ENCODE measurements around the gene ARMC5. TPM values are rescaled to one million over a fixed set of nuclear protein-coding genes. Genes with fewer than 3 reads are reported as not detected.
"Not testable (repeated sequence)": the region's sequence is repeated elsewhere in the genome, so short reads cannot be mapped to it uniquely, and the experiment has no call there.

ARMC5 gene
- polyA plus RNA-seq, 1 experiment = 6.4 TPM

DNA sequence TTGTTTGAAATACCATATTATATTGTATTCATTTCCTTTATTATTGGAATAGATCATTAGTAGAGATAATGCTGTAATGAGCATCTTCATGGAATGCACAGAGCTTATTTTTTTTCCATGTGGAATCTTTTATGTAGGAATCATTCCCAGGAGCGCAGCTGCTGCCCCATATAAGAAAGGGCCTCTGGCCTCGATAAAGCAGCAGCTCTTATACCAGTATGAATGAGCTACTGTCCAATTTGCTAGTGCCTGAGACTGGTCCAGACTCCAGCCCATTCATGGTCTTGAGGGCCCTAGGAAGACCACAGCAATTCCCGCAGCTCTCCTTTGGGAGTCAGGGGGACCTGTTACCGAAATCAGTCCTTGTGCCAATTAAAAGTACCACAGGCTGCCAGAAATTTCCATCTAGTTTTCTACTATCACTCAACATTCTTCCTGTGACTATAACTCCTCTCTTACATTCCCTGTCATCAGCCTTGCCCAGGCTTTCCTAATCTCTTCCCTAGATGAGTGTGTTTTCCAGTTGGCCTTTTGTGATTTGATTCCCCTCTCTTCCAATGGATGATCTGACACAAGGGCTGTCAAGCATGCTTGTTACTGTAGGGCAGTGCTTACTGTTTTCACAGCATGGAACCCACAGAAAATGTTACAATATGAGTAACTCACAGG, 18.7 kb upstream of the ARMC5 start:
- POLR2A ChIA-PET = no interaction called here
- CTCF ChIA-PET = interaction anchor here (1.1 to 1.6 kb wide), 3 partner anchors 10 to 298 kb away, joined by 3 to 4 read pairs (median 3); partner anchors contain the start of gene ARMC5
- Histone ChIP-seq H3K36me3 (ENCODE audit: control insufficient read depth, insufficient read depth, low read length) (no peaks in the 10 kb centered on the region), H3K27me3 (ENCODE audit: control insufficient read depth, insufficient read depth, low read length) (no peaks in the 10 kb centered on the region), H3K4me3 (ENCODE audit: low read depth, low read length) (no peak overlapping the region)
- TF ChIP-seq, protein P1, sequence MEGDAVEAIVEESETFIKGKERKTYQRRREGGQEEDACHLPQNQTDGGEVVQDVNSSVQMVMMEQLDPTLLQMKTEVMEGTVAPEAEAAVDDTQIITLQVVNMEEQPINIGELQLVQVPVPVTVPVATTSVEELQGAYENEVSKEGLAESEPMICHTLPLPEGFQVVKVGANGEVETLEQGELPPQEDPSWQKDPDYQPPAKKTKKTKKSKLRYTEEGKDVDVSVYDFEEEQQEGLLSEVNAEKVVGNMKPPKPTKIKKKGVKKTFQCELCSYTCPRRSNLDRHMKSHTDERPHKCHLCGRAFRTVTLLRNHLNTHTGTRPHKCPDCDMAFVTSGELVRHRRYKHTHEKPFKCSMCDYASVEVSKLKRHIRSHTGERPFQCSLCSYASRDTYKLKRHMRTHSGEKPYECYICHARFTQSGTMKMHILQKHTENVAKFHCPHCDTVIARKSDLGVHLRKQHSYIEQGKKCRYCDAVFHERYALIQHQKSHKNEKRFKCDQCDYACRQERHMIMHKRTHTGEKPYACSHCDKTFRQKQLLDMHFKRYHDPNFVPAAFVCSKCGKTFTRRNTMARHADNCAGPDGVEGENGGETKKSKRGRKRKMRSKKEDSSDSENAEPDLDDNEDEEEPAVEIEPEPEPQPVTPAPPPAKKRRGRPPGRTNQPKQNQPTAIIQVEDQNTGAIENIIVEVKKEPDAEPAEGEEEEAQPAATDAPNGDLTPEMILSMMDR (IDR thresholded peaks at IDR 0.05; ENCODE audit: insufficient read depth, low read depth, low read length) = no peak
- DNase-seq (ENCODE audit: low read depth) = no peak

DNA sequence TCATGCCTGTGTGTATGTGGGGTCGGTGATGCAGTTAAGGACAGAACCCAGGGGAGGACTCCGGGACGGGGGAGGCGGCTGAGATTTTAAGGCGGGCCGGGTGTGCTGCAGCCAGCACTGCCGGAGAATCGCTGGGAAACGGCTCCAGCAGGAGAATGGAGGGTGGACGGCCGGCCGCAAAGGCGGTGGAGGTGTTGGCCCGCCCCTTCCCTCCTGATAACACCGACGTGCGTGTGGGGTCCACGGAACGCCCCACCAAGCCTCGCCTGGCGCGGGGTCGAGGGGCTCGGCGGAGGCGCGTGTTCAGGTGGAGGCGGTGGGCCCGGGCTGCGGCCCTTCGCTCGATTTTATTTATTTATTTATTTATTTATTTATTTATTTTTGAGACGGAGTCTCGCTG, 17.3 kb upstream of the ARMC5 start:
- CTCF ChIA-PET = interaction anchor here (0.6 to 3.2 kb wide), 19 partner anchors 10 to 500 kb away, joined by 3 to 37 read pairs (median 4); partner anchors contain the start of genes COX6A2, HSD3B7 and PYCARD
- DNase-seq (ENCODE audit: low read depth) = no peak
- H3K27me3 ChIP-seq (ENCODE audit: control insufficient read depth, insufficient read depth, low read length) = no peaks in the 10 kb centered on the region; the same call in 1 of the 2 replicates
- TF ChIP-seq, protein P1 (IDR thresholded peaks at IDR 0.05; ENCODE audit: insufficient read depth, low read depth, low read length) = no peak
- no peaks in the 10 kb centered on the region for H3K36me3 ChIP-seq (ENCODE audit: control insufficient read depth, insufficient read depth, low read length)
- H3K4me3 ChIP-seq (ENCODE audit: low read depth, low read length) = peak overlapping the region; percentile 53
- POLR2A ChIA-PET = no interaction called here

DNA sequence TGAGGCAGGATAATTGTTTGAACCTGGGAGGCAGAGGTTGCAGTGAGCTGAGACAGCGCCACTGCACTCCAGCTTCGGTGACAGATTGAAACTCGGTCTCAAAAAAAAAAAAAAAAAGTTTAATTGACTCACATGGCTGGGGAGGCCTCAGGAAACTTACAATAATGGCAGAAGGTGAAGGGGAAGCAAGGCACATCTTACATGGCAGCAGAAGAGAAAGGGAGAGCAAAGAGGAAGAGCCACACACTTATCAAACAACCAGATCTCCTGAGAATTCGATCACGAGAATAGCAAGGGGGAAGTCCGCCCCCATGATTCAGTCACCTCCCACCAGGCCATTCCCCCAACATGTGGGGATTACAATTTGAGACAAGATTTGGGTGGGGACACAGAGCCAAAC, 13.4 kb upstream of the ARMC5 start:
- POLR2A ChIA-PET; CTCF ChIA-PET; H3K4me3 ChIP-seq (ENCODE audit: low read depth, low read length); DNase-seq (ENCODE audit: low read depth); H3K27me3 ChIP-seq (ENCODE audit: control insufficient read depth, insufficient read depth, low read length); H3K36me3 ChIP-seq (ENCODE audit: control insufficient read depth, insufficient read depth, low read length): not testable (repeated sequence)

DNA sequence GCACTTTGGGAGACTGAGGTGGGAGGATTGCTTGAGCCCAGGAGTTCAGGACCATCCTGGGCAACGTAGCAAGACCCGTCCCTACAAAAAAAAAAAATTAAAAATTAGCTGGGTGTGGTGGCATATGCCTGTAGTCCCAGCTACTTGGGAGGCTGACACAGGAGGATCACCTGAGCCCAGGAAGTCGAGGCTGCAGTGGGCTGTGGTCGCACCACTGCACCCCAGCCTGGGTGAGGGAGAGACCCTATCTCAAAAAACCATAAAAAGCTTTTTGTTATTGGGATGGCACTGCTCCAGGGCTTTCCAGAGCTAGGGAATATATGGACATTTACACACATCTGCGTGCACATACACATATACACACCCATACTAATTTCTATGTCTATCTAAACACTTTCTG, 8.1 kb upstream of the ARMC5 start:
- no peaks in the 10 kb centered on the region; the same call in 1 of the 2 replicates for H3K36me3 ChIP-seq (ENCODE audit: control insufficient read depth, insufficient read depth, low read length)
- ChIA-PET CTCF (interaction anchor here (0.6 to 3.1 kb wide), 10 partner anchors 8 to 468 kb away, joined by 3 to 37 read pairs (median 4); partner anchors contain the start of genes FUS, ZNF267 and ZNF843), POLR2A (interaction anchor here (0.9 to 1.0 kb wide), 2 partner anchors 9 to 271 kb away, joined by 3 read pairs; partner anchors contain the start of gene FUS)
- H3K4me3 ChIP-seq (ENCODE audit: low read depth, low read length) = no peak overlapping the region
- DNase-seq (ENCODE audit: low read depth) = no peak
- TF ChIP-seq, protein P1 (IDR thresholded peaks at IDR 0.05; ENCODE audit: insufficient read depth, low read depth, low read length) = no peak
- H3K27me3 ChIP-seq (ENCODE audit: control insufficient read depth, insufficient read depth, low read length) = no peaks in the 10 kb centered on the region

DNA sequence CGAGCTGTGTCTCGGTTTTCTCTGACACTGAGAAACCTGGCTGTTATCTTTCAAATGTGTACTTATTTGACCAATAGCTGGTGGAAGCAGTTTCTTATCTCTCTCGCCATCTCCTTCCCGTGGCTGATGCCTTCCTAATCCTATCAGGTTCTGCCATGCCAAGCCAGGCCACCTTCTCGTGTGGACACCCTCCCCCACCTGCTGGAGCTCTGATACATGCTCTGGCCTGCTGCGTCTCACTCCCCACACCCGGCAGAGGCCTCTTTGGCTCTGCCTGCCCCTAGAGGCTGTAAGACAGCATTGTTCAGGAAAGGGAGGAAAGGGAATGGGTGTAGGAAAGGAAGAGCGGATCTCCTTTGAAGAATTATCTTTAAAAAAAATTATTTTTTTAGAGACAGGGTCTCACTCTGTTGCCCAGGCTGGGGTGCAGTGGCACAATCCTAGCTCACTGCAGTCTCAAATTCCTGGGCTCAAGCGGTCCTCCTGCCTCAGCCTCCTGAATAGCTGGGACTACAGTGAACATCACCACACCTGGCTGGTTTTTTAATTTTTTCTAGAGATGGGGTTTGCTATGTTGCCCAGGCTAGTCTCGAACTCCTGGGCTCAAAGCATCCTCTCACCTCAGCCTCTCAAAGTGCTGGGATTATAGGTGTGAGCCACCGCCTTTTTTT, 7.5 kb upstream of the ARMC5 start:
- DNase-seq (ENCODE audit: low read depth) = no peak
- no peaks in the 10 kb centered on the region; the same call in 1 of the 2 replicates for H3K36me3 ChIP-seq (ENCODE audit: control insufficient read depth, insufficient read depth, low read length)
- ChIA-PET CTCF (interaction anchor here (0.5 to 3.1 kb wide), 12 partner anchors 9 to 468 kb away, joined by 3 to 37 read pairs (median 4); partner anchors contain the start of genes FUS, PYDC1, ZNF267 and ZNF843), POLR2A (interaction anchor here (0.9 to 1.0 kb wide), 2 partner anchors 8 to 272 kb away, joined by 3 read pairs; partner anchors contain the start of gene FUS)
- no peaks in the 10 kb centered on the region for H3K27me3 ChIP-seq (ENCODE audit: control insufficient read depth, insufficient read depth, low read length)
- no peak overlapping the region for H3K4me3 ChIP-seq (ENCODE audit: low read depth, low read length)
- TF ChIP-seq, protein P1 (IDR thresholded peaks at IDR 0.05; ENCODE audit: insufficient read depth, low read depth, low read length) = peak; percentile 81

Measured in BJ (cell line).